ENCODE data around the gene WRNIP1. TPM values are rescaled to one million over a fixed set of nuclear protein-coding genes. Genes with fewer than 3 reads are reported as not detected.

Gene WRNIP1
- total and polyA plus RNA-seq, 4 donors, result 23.2 to 40.3 (median 38.3) TPM

GRCh38 chr6:2783188-2783963 is 18.2 kb downstream of the WRNIP1 start:
- Histone ChIP-seq H3K27ac (ENCODE audit: low read depth in 1 of 2, low read length in 2 of 2) (no peak overlapping the region), H3K27me3 (ENCODE audit: control insufficient read depth in 1 of 2, insufficient read depth in 2 of 2, low read length in 1 of 2) (no peaks in the 10 kb centered on the region), H3K4me1 (ENCODE audit: control insufficient read depth in 1 of 2, insufficient read depth in 2 of 2, low read length in 2 of 2) (no peaks in the 10 kb centered on the region), H3K36me3 (ENCODE audit: control insufficient read depth in 1 of 2, insufficient read depth in 2 of 2, low read length in 1 of 2) (peaks cover 0 to 9% of the 10 kb centered on the region in 2 donors), H3K4me3 (ENCODE audit: low read length in 2 of 2) (no peak overlapping the region), H3K9me3 (ENCODE audit: control insufficient read depth, low read length) (no peaks in the 10 kb centered on the region)
- no peak for DNase-seq
- intact Hi-C loops (cut with DNase I), result no loop called here
- ATAC-seq (ENCODE audit: low FRiP score), result no peak
- WGBS, 2 donors, result 31 to 48% methylated on average over 18 to 19 of the region's 19 CpGs

- peaks cover 0 to 9% of the 10 kb centered on the region in 2 donors for H3K36me3 ChIP-seq (ENCODE audit: control insufficient read depth in 1 of 2, insufficient read depth in 2 of 2, low read length in 1 of 2)
- H3K27me3 ChIP-seq (ENCODE audit: control insufficient read depth in 1 of 2, insufficient read depth in 2 of 2, low read length in 1 of 2), result no peaks in the 10 kb centered on the region
- 65 to 71% methylated on average over 5 of the region's 5 CpGs for WGBS, 2 donors
- ATAC-seq (ENCODE audit: low FRiP score) (no peak), DNase-seq (no peak)
- no peaks in the 10 kb centered on the region for H3K4me1 ChIP-seq (ENCODE audit: control insufficient read depth in 1 of 2, insufficient read depth in 2 of 2, low read length in 2 of 2)
- intact Hi-C loops (cut with DNase I), result no loop called here
- H3K9me3 ChIP-seq (ENCODE audit: control insufficient read depth, low read length), result no peaks in the 10 kb centered on the region
- no peak overlapping the region for H3K27ac ChIP-seq (ENCODE audit: low read depth in 1 of 2, low read length in 2 of 2)
- H3K4me3 ChIP-seq (ENCODE audit: low read length in 2 of 2), result no peak overlapping the region
These were observed 18.9 kb downstream of the WRNIP1 start for GRCh38 chr6:2784061-2784460.

- Histone ChIP-seq H3K9me3 (ENCODE audit: control insufficient read depth, low read length) (no peaks in the 10 kb centered on the region), H3K4me1 (ENCODE audit: control insufficient read depth in 1 of 2, insufficient read depth in 2 of 2, low read length in 2 of 2) (no peaks in the 10 kb centered on the region), H3K27me3 (ENCODE audit: control insufficient read depth in 1 of 2, insufficient read depth in 2 of 2, low read length in 1 of 2) (no peaks in the 10 kb centered on the region), H3K27ac (ENCODE audit: low read depth in 1 of 2, low read length in 2 of 2) (no peak overlapping the region), H3K4me3 (ENCODE audit: low read length in 2 of 2) (no peak overlapping the region), H3K36me3 (ENCODE audit: control insufficient read depth in 1 of 2, insufficient read depth in 2 of 2, low read length in 1 of 2) (peaks cover 0 to 6% of the 10 kb centered on the region in 2 donors)
- ATAC-seq (ENCODE audit: low FRiP score) (no peak), DNase-seq (no peak)
- intact Hi-C loops (cut with DNase I), result no loop called here
- whole genome bisulfite sequencing, 2 donors, result 86 to 89% methylated on average over 7 of the region's 7 CpGs
These were observed 19.7 kb downstream of the WRNIP1 start for GRCh38 chr6:2784930-2785329.

- ATAC-seq (ENCODE audit: low FRiP score), result no peak
These were observed 21.1 kb downstream of the WRNIP1 start for GRCh38 chr6:2786269-2786668.

GRCh38 chr6:2790588-2791449 is 25.6 kb downstream of the WRNIP1 start:
- WGBS, 2 donors, result 3% methylated on average over 11 of the region's 11 CpGs
- peaks cover 0 to 3% of the 10 kb centered on the region in 2 donors for H3K36me3 ChIP-seq (ENCODE audit: control insufficient read depth in 1 of 2, insufficient read depth in 2 of 2, low read length in 1 of 2)
- no peaks in the 10 kb centered on the region for H3K27me3 ChIP-seq (ENCODE audit: control insufficient read depth in 1 of 2, insufficient read depth in 2 of 2, low read length in 1 of 2)
- H3K27ac ChIP-seq (ENCODE audit: low read depth in 1 of 2, low read length in 2 of 2), result peak overlapping the region; percentile 83 to 99
- intact Hi-C loops (cut with DNase I), result loop anchor here (5.0 kb wide), 1 partner anchor 51 kb away; the partner anchor contains the start of gene SERPINB1 (in 2 of the 2)
- peaks cover 0 to 2% of the 10 kb centered on the region in 2 donors for H3K4me1 ChIP-seq (ENCODE audit: control insufficient read depth in 1 of 2, insufficient read depth in 2 of 2, low read length in 2 of 2)
- no peaks in the 10 kb centered on the region for H3K9me3 ChIP-seq (ENCODE audit: control insufficient read depth, low read length)
- peak in 1 of 2 donors; percentile 79 for DNase-seq
- ATAC-seq (ENCODE audit: low FRiP score), result peak; percentile 90
- H3K4me3 ChIP-seq (ENCODE audit: low read length in 2 of 2), result no peak overlapping the region

More at GRCh38 chr6:2786269-2786668, 21.1 kb downstream of the WRNIP1 start:
- intact Hi-C loops (cut with DNase I), result no loop called here
- Histone ChIP-seq H3K27ac (ENCODE audit: low read depth in 1 of 2, low read length in 2 of 2) (no peak overlapping the region), H3K4me1 (ENCODE audit: control insufficient read depth in 1 of 2, insufficient read depth in 2 of 2, low read length in 2 of 2) (peaks cover 0 to 2% of the 10 kb centered on the region in 2 donors), H3K36me3 (ENCODE audit: control insufficient read depth in 1 of 2, insufficient read depth in 2 of 2, low read length in 1 of 2) (peaks cover 0 to 5% of the 10 kb centered on the region in 2 donors), H3K27me3 (ENCODE audit: control insufficient read depth in 1 of 2, insufficient read depth in 2 of 2, low read length in 1 of 2) (no peaks in the 10 kb centered on the region), H3K9me3 (ENCODE audit: control insufficient read depth, low read length) (no peaks in the 10 kb centered on the region), H3K4me3 (ENCODE audit: low read length in 2 of 2) (no peak overlapping the region)
- no peak for DNase-seq
- 57 to 58% methylated on average over 4 of the region's 4 CpGs for WGBS, 2 donors

- H3K36me3 ChIP-seq (ENCODE audit: control insufficient read depth in 1 of 2, insufficient read depth in 2 of 2, low read length in 1 of 2), result no peaks in the 10 kb centered on the region
- 40 to 47% methylated on average over 4 of the region's 4 CpGs for WGBS, 2 donors
- ATAC-seq (ENCODE audit: low FRiP score) (no peak), DNase-seq (no peak)
- intact Hi-C loops (cut with DNase I), result loop anchor here (5.0 kb wide), 1 partner anchor 51 kb away; the partner anchor contains the start of gene SERPINB1 (in 2 of the 2)
- H3K4me3 ChIP-seq (ENCODE audit: low read length in 2 of 2), result no peak overlapping the region
- H3K4me1 ChIP-seq (ENCODE audit: control insufficient read depth in 1 of 2, insufficient read depth in 2 of 2, low read length in 2 of 2), result peaks cover 0 to 2% of the 10 kb centered on the region in 2 donors
- no peaks in the 10 kb centered on the region for H3K9me3 ChIP-seq (ENCODE audit: control insufficient read depth, low read length)
- peak overlapping the region in 1 of 2 donors; percentile 72 for H3K27ac ChIP-seq (ENCODE audit: low read depth in 1 of 2, low read length in 2 of 2)
- no peaks in the 10 kb centered on the region for H3K27me3 ChIP-seq (ENCODE audit: control insufficient read depth in 1 of 2, insufficient read depth in 2 of 2, low read length in 1 of 2)
These were observed 26.3 kb downstream of the WRNIP1 start for GRCh38 chr6:2791450-2791974.

- Histone ChIP-seq H3K36me3 (ENCODE audit: control insufficient read depth in 1 of 2, insufficient read depth in 2 of 2, low read length in 1 of 2) (no peaks in the 10 kb centered on the region), H3K27ac (ENCODE audit: low read depth in 1 of 2, low read length in 2 of 2) (peak overlapping the region in 1 of 2 donors; percentile 11), H3K4me3 (ENCODE audit: low read length in 2 of 2) (no peak overlapping the region), H3K9me3 (ENCODE audit: control insufficient read depth, low read length) (no peaks in the 10 kb centered on the region), H3K27me3 (ENCODE audit: control insufficient read depth in 1 of 2, insufficient read depth in 2 of 2, low read length in 1 of 2) (no peaks in the 10 kb centered on the region), H3K4me1 (ENCODE audit: control insufficient read depth in 1 of 2, insufficient read depth in 2 of 2, low read length in 2 of 2) (peaks cover 0 to 2% of the 10 kb centered on the region in 2 donors)
- intact Hi-C loops (cut with DNase I), result loop anchor here (5.0 kb wide), 1 partner anchor 50 kb away; the partner anchor contains the start of gene SERPINB1 (in 2 of the 2)
- 84 to 86% methylated on average over 17 of the region's 17 CpGs for WGBS, 2 donors
- ATAC-seq (ENCODE audit: low FRiP score) (no peak), DNase-seq (no peak)
These were observed 27.3 kb downstream of the WRNIP1 start for GRCh38 chr6:2792330-2793110.
